Esophagus squamous epithelium (tissue), 5 donors: Measurements from ENCODE around the gene SNX32. TPM values are rescaled to one million over a fixed set of nuclear protein-coding genes. Genes with fewer than 3 reads are reported as not detected.

ENCODE experiments used
- DNase-seq: peaks from one replicate; lab custom pipeline; 2025; lab: John Stamatoyannopoulos, UW
- H3K27ac ChIP-seq, 4 donors: fragments of 200-600 bp; sonication (generic); one replicate each; pipeline ENCODE4 v1.5.1; 2016 to 2019; ENCODE audit warnings: mild to moderate bottlenecking in 1 of 4
- H3K27me3 ChIP-seq, 4 donors: fragments of 200-600 bp; sonication (generic); 1 replicate in 3 of 4; 2 replicates in 1 of 4; pipeline versions ENCODE4 v1.5.1 to v1.6.0; 2017 to 2021; ENCODE audit warnings: antibody characterized with exemption in 1 of 4
- H3K36me3 ChIP-seq, 3 donors: fragments of 200-600 bp; sonication (generic); one replicate each; pipeline ENCODE4 v1.5.1; 2016 to 2019
- H3K4me1 ChIP-seq, 3 donors: fragments of 200-600 bp; sonication (generic); one replicate each; pipeline ENCODE4 v1.5.1; 2017 to 2019
- H3K4me3 ChIP-seq, 4 donors: fragments of 200-600 bp; sonication (generic); 1 replicate in 3 of 4; 2 replicates in 1 of 4; pipeline ENCODE4 v1.5.1; 2016 to 2019; ENCODE audit warnings: mild to moderate bottlenecking in 2 of 4, moderate library complexity in 1 of 4
- H3K9me3 ChIP-seq, 3 donors: fragments of 200-600 bp; sonication (generic); one replicate each; pipeline ENCODE4 v1.5.1; 2016 to 2019
- POLR2A ChIP-seq, 4 donors: fragments of 450-650 bp; IDR thresholded peaks; one replicate each; pipeline ENCODE4 v1.6.1; 2017; ENCODE audit warnings: antibody characterized with exemption in 4 of 4, mild to moderate bottlenecking in 4 of 4, moderate library complexity in 3 of 4
- WGBS, 2 donors: methylation state at CpG; one replicate each; pipeline ENCODE4 v1.1.5; 2018; 5-methylcytosine and 5-hydroxymethylcytosine counted together
- intact Hi-C: fragments of 100-400 bp; cut with DNase I; formaldehyde crosslinking; loops from one replicate; pipeline ENCODE4 v1.15.0; 2022
- total RNA-seq, 4 donors: library from RNA; depleted of rRNA; stranded (reverse); fragments of >200 nt; gene quantifications; one replicate each; pipeline ENCODE4 v1.1.0, GENCODE V29; 2016
- TF ChIP-seq, protein P1 (sequence below), 6 experiments: fragments of 450-650 bp in 4 of 6; fragments of 200-600 bp in 2 of 6; sonication (generic) in 2 of 6; IDR thresholded peaks; one replicate each; pipeline ENCODE4 v1.5.1; 2016 to 2019; ENCODE audit warnings: antibody characterized with exemption in 6 of 6, mild to moderate bottlenecking in 4 of 6, moderate library complexity in 4 of 6
- donor health status: DM: yes; HTN: yes; CAD: no.

The SNX32 gene
- total RNA-seq, 4 donors from 2014 or later = 0.38 TPM; not detected in 3

DNA sequence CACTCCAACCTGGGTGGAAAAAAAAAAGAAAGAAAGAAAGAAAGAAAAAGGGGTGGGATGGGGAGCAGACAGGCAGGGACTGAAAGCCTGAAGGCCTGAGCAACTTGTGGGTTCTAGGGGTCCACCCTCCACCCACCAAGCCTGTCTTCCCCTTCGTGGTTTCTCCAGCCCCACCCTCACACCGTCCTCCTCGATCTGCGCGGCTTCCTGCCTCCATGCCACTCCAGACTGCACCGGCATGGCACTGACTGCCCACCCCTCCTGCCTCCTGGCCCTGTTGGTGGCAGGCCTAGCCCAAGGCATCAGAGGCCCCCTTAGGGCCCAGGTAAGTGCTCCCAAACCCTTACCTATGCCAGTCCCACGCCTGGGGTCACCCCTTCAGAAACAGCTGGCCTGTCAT, 45.9 kb downstream of the SNX32 start, which contains the start of gene CTSW:
Gene CTSW, plus strand, starts transcription at position 221 of the 400 bp plus-strand sequence. Its CDS starts 18 bp downstream, at position 239.
- Histone ChIP-seq H3K27ac (peak within 1 kb of the TSS in 1 of 4 donors; percentile 13), H3K4me3 (peak within 1 kb of the TSS in 1 of 4 donors; percentile 16)
- WGBS, 2 donors = 28 to 48% methylated on average over 4 to 6 of the region's 7 CpGs

DNA sequence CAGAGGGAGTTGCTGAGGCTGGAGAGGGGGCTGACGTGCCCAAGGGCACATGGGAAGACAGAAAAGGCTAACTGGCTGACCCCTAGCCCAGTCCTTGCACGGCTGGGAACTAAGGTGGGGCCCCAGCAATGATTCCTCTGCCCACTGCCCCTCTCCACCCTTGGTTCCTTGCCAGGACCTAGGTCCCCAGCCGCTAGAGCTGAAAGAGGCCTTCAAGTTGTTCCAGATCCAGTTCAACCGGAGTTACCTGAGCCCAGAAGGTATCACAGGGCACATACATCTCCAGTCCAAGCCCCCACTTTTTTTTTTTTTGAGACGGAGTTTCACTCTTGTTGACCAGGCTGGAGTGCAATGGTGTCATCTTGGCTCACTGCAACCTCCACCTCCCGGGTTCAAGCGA, 46.3 kb downstream of the SNX32 start:
- intact Hi-C loops = loop anchor here (5.0 kb wide), 1 partner anchor 107 kb away; no protein-coding TSS in a partner anchor
- no peaks in the 10 kb centered on the region for H3K9me3 ChIP-seq
- 51 to 59% methylated on average over 5 of the region's 7 CpGs for WGBS, 2 donors
- H3K4me3 ChIP-seq = peak overlapping the region in 1 of 4 donors; percentile 16
- no peak overlapping the region for H3K27ac ChIP-seq
- H3K36me3 ChIP-seq = peaks cover 0 to 31% (median 8%) of the 10 kb centered on the region in 3 donors
- DNase-seq = no peak
- H3K4me1 ChIP-seq = peaks cover 0 to 16% (median 0%) of the 10 kb centered on the region in 3 donors
- no peaks in the 10 kb centered on the region for H3K27me3 ChIP-seq
- TF ChIP-seq POLR2A (IDR thresholded peaks at IDR 0.05) = no peak
- TF ChIP-seq, protein P1, sequence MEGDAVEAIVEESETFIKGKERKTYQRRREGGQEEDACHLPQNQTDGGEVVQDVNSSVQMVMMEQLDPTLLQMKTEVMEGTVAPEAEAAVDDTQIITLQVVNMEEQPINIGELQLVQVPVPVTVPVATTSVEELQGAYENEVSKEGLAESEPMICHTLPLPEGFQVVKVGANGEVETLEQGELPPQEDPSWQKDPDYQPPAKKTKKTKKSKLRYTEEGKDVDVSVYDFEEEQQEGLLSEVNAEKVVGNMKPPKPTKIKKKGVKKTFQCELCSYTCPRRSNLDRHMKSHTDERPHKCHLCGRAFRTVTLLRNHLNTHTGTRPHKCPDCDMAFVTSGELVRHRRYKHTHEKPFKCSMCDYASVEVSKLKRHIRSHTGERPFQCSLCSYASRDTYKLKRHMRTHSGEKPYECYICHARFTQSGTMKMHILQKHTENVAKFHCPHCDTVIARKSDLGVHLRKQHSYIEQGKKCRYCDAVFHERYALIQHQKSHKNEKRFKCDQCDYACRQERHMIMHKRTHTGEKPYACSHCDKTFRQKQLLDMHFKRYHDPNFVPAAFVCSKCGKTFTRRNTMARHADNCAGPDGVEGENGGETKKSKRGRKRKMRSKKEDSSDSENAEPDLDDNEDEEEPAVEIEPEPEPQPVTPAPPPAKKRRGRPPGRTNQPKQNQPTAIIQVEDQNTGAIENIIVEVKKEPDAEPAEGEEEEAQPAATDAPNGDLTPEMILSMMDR (IDR thresholded peaks at IDR 0.05) = no peak

More for the DNA sequence above, 45.9 kb downstream of the SNX32 start, which contains the start of gene CTSW:
- H3K27me3 ChIP-seq = no peaks in the 10 kb centered on the region
- DNase-seq = no peak
- TF ChIP-seq, protein P1 (IDR thresholded peaks at IDR 0.05) = no peak
- TF ChIP-seq POLR2A (IDR thresholded peaks at IDR 0.05) = no peak
- peaks cover 0 to 28% (median 8%) of the 10 kb centered on the region in 3 donors for H3K36me3 ChIP-seq
- H3K9me3 ChIP-seq = no peaks in the 10 kb centered on the region
- peaks cover 0 to 12% (median 0%) of the 10 kb centered on the region in 3 donors for H3K4me1 ChIP-seq
- intact Hi-C loops = loop anchor here (5.0 kb wide), 1 partner anchor 108 kb away; no protein-coding TSS in a partner anchor

DNA sequence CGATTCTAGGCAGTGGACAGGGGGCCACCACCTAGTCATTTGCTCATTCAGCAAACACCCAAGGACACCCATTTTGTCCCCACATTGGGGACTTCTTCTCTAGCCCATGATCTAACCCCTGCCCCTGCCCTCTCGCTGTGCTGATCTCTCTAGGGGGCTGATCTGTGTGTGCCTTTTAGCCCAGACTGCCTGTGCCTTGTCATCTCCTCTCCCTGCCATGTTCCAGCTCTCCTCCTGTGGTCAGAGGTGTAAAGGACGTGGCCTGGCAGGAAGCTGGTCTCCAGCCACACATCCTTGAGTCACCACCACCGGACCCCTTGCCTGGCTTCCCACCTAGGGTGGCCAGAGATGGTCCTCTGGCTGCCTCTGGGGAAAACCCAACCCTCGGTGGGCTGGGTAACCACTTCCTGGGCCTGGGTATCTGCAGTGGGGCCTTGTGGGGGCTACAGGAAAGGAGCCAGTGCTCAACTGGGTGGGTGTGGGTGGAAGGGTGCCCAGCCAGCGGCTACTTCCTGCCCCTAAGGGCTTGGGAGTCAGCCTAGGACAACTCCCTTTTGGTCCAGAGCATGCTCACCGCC, 47.2 kb downstream of the SNX32 start:
- H3K27ac ChIP-seq = peak overlapping the region in 1 of 4 donors; percentile 13

DNA sequence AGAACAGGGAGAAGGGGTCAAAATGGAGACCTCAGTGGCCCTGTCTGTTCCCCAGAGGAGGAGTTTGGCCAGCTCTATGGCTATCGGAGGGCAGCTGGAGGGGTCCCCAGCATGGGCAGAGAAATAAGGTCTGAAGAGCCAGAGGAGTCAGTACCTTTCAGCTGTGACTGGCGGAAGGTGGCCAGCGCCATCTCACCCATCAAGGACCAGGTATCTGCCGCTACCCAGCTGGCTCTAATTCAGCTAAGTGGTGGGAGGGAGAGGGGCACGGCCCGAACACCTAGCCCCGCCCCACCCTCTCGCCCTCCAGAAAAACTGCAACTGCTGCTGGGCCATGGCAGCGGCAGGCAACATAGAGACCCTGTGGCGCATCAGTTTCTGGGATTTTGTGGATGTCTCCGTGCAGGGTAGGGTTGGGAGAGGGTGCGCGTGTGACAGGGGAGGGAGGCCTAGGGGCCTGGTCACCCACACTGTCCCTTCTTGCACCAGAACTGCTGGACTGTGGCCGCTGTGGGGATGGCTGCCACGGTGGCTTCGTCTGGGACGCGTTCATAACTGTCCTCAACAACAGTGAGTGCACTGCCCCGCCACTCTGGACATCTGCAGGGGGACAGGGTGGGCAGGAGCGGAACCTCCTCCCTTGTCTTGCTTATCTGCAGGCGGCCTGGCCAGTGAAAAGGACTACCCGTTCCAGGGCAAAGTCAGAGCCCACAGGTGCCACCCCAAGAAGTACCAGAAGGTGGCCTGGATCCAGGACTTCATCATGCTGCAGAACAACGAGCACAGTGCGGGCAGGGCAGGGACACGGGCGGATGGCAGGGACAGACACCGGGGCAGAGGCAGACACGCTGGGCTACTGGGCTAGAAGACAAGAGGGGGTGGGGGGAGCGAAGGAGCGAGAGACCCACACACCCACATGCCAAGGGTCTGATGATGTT, 48.6 kb downstream of the SNX32 start:
- DNase-seq = no peak
- H3K9me3 ChIP-seq = no peaks in the 10 kb centered on the region
- intact Hi-C loops = loop anchor here (5.0 kb wide), 1 partner anchor 105 kb away; no protein-coding TSS in a partner anchor
- H3K27me3 ChIP-seq = no peaks in the 10 kb centered on the region
- peaks cover 1 to 31% (median 3%) of the 10 kb centered on the region in 3 donors for H3K4me1 ChIP-seq
- TF ChIP-seq POLR2A (IDR thresholded peaks at IDR 0.05) = no peak
- TF ChIP-seq, protein P1 (IDR thresholded peaks at IDR 0.05) = no peak
- H3K27ac ChIP-seq = no peak overlapping the region
- peaks cover 0 to 53% (median 11%) of the 10 kb centered on the region in 3 donors for H3K36me3 ChIP-seq
- 83 to 92% methylated on average over 18 to 19 of the region's 30 CpGs for WGBS, 2 donors
- H3K4me3 ChIP-seq = no peak overlapping the region

More for the DNA sequence above, 47.2 kb downstream of the SNX32 start:
- Histone ChIP-seq H3K9me3 (no peaks in the 10 kb centered on the region), H3K4me1 (peaks cover 0 to 19% (median 0%) of the 10 kb centered on the region in 3 donors), H3K36me3 (peaks cover 0 to 40% (median 8%) of the 10 kb centered on the region in 3 donors), H3K27me3 (no peaks in the 10 kb centered on the region), H3K4me3 (no peak overlapping the region)
- DNase-seq = no peak
- WGBS, 2 donors = 71 to 89% methylated on average over 3 to 4 of the region's 7 CpGs
- TF ChIP-seq, protein P1 (IDR thresholded peaks at IDR 0.05) = no peak
- TF ChIP-seq POLR2A (IDR thresholded peaks at IDR 0.05) = no peak
- intact Hi-C loops = loop anchor here (5.0 kb wide), 1 partner anchor 106 kb away; no protein-coding TSS in a partner anchor
